ENCODE measurements around the gene ARHGAP10. TPM values are rescaled to one million over a fixed set of nuclear protein-coding genes. Genes with fewer than 3 reads are reported as not detected.

The ARHGAP10 gene
- total RNA-seq, 2 donors from 2014 or later: 23.9 to 28.7 TPM

- DNase-seq: peak; percentile 43 to 64 (median 48)
- intact Hi-C loops (cut with DNase I): no loop called here
- 1% methylated on average over 21 to 38 of the region's 38 CpGs for WGBS, 2 donors
- no peaks in the 10 kb centered on the region for H3K36me3 ChIP-seq (replicated peaks in 1 of 2; ENCODE audit: insufficient read depth in 1 of 2, low read depth in 2 of 2)
- H3K4me3 ChIP-seq: peak overlapping the region; percentile 54 to 79
- no peaks in the 10 kb centered on the region for H3K9me3 ChIP-seq
- ATAC-seq: peak; percentile 64
- H3K27ac ChIP-seq: peak overlapping the region; percentile 59 to 83 (median 80)
- H3K27me3 ChIP-seq: no peaks in the 10 kb centered on the region
- peaks cover 19% of the 10 kb centered on the region for H3K4me1 ChIP-seq
- TF ChIP-seq CTCF (IDR thresholded peaks at IDR 0.05) (no peak), POLR2A (IDR thresholded peaks at IDR 0.05) (peak in 2 of 3 donors; percentile 0 to 39)
Measured at GRCh38 chr4:147732518-147733235, 789 bp downstream of the ARHGAP10 start.

GRCh38 chr4:147733716-147734344 is 1.9 kb downstream of the ARHGAP10 start:
- H3K4me3 ChIP-seq: no peak overlapping the region
- H3K27ac ChIP-seq: peak overlapping the region in 1 of 4 donors; percentile 13
- DNase-seq (peak in 2 of 4 donors; percentile 16 to 28), ATAC-seq (no peak)
- no peaks in the 10 kb centered on the region for H3K27me3 ChIP-seq
- no peaks in the 10 kb centered on the region for H3K36me3 ChIP-seq (replicated peaks in 1 of 2; ENCODE audit: insufficient read depth in 1 of 2, low read depth in 2 of 2)
- intact Hi-C loops (cut with DNase I): no loop called here
- TF ChIP-seq POLR2A (IDR thresholded peaks at IDR 0.05): no peak
- no peaks in the 10 kb centered on the region for H3K9me3 ChIP-seq
- 35 to 43% methylated on average over 5 of the region's 5 CpGs for WGBS, 2 donors
- peaks cover 19% of the 10 kb centered on the region for H3K4me1 ChIP-seq

- no peaks in the 10 kb centered on the region for H3K9me3 ChIP-seq
- H3K36me3 ChIP-seq (replicated peaks in 1 of 2; ENCODE audit: insufficient read depth in 1 of 2, low read depth in 2 of 2): no peaks in the 10 kb centered on the region
- peaks cover 19% of the 10 kb centered on the region for H3K4me1 ChIP-seq
- ATAC-seq (no peak), DNase-seq (no peak)
- no peak overlapping the region for H3K4me3 ChIP-seq
- intact Hi-C loops (cut with DNase I): no loop called here
- 40 to 41% methylated on average over 3 of the region's 3 CpGs for WGBS, 2 donors
- H3K27ac ChIP-seq: no peak overlapping the region
- no peak for TF ChIP-seq CTCF (IDR thresholded peaks at IDR 0.05)
- no peaks in the 10 kb centered on the region for H3K27me3 ChIP-seq
Measured at GRCh38 chr4:147734496-147734895, 2.6 kb downstream of the ARHGAP10 start.

DNA sequence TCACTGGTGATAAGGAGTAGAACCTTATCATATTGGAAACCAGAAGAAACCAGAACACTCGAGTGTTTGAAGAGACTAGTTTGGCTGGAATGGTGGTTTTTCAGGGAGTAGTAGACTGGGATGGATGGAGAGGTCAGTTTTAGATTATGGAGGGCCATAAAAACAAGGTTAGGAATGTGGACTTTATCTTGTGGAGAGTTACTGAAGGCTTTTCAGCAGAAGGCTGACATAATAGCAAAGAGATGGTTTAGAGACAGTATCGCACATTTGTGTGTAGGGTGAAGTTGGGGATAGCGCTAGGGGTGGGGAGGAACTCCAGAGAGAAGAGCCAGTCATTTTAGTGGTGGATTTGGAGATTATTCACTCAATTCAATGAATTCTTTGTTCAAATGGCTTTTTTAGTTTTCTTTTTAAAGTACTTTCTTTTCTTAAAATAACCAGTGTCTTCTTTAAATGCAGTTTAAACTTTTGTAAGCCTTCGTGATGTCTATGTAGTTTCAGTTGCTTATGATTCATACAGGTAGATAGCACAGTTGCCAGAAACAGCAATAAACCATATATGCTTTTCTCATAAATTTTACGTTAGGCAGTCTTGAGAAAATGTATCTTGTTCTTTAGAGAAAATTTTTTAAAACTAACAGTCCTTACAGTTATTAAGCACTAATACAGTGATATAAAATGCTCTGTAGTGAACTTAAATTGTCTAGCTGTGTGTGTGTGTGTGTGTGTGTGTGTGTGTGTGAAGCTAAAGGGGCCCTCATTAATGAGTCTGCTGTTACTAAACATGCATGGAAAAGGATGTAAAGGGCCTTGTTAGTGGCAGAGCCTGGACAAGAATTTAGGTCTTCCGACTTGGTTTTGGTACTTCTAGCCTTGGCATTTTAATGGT is 3.8 kb downstream of the ARHGAP10 start:
- H3K4me1 ChIP-seq: peaks cover 19% of the 10 kb centered on the region

More for the DNA sequence above, 3.8 kb downstream of the ARHGAP10 start:
- ATAC-seq: no peak
- TF ChIP-seq POLR2A (IDR thresholded peaks at IDR 0.05) (no peak), CTCF (IDR thresholded peaks at IDR 0.05) (no peak)
- intact Hi-C loops (cut with DNase I): no loop called here
- 79 to 82% methylated on average over 6 of the region's 6 CpGs for WGBS, 2 donors
- DNase-seq: no peak
- no peaks in the 10 kb centered on the region for H3K36me3 ChIP-seq (replicated peaks in 1 of 2; ENCODE audit: insufficient read depth in 1 of 2, low read depth in 2 of 2)
- H3K4me3 ChIP-seq: no peak overlapping the region
- H3K27ac ChIP-seq: no peak overlapping the region
- H3K27me3 ChIP-seq: no peaks in the 10 kb centered on the region
- H3K9me3 ChIP-seq: no peaks in the 10 kb centered on the region
